Adipocyte (in vitro differentiated cells): ENCODE measurements around the gene IFT43.
A peak's percentile ranks its signal among the peaks of the same experiment; 100 is the strongest.

ENCODE experiments used
- DNase-seq: peaks from one replicate; pipeline ENCODE4 v3.0.0-alpha.2; 2015; ENCODE audit warnings: low read depth
- H3K27me3 ChIP-seq: replicated peaks from 2 replicates; pipeline ENCODE4 v1.7.0; 2013; ENCODE audit warnings: mild to moderate bottlenecking, low read length, moderate library complexity; ENCODE audit not compliant: control insufficient read depth, insufficient read depth
- H3K36me3 ChIP-seq: 2 replicates; pipeline ENCODE4 v1.7.0; 2013; ENCODE audit warnings: low read length, mild to moderate bottlenecking, moderate library complexity; ENCODE audit not compliant: control insufficient read depth, insufficient read depth, severe bottlenecking
- H3K4me1 ChIP-seq: 2 replicates; pipeline ENCODE4 v1.7.0; 2013; ENCODE audit warnings: mild to moderate bottlenecking, low read length, moderate library complexity; ENCODE audit not compliant: control insufficient read depth, insufficient read depth
- H3K4me3 ChIP-seq: 2 replicates; pipeline ENCODE4 v1.7.0; 2013; ENCODE audit warnings: mild to moderate bottlenecking, low read length, moderate library complexity
- H3K9ac ChIP-seq: 2 replicates; pipeline ENCODE4 v1.7.0; 2013; ENCODE audit warnings: mild to moderate bottlenecking, low read length, moderate library complexity
- H3K9me3 ChIP-seq: 2 replicates; pipeline ENCODE4 v1.7.0; 2013; ENCODE audit warnings: mild to moderate bottlenecking, low read length, moderate library complexity; ENCODE audit not compliant: control insufficient read depth

Gene IFT43

DNA sequence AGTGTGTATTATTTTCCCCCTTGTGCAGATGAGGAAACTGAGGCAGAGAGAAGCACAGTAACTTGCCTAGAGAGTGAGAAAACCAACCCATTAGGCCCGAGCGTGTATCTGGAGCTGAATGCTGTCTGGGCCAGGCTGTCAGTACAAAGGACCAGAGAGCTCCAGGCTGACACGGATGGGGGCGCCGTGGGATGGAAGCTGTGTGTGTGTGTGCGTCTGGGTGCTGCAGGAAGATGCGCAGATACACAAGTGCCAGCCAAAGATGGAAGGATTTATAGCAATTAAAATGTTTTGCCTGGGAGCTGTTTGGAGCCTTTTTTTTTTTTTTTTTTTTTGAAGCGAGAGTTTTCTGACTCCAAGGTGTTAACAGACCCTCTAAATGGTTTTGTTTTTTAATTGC is 112.5 kb downstream of the IFT43 start:
- Histone ChIP-seq H3K27me3 (peaks cover 25% of the 10 kb centered on the region), H3K9me3 (no peaks in the 10 kb centered on the region), H3K36me3 (no peaks in the 10 kb centered on the region), H3K4me3 (no peak overlapping the region), H3K9ac (no peak overlapping the region), H3K4me1 (no peaks in the 10 kb centered on the region)
- DNase-seq = no peak

- Histone ChIP-seq H3K27me3 (peaks cover 26% of the 10 kb centered on the region), H3K4me3 (no peak overlapping the region), H3K9me3 (no peaks in the 10 kb centered on the region), H3K4me1 (no peaks in the 10 kb centered on the region), H3K9ac (no peak overlapping the region), H3K36me3 (no peaks in the 10 kb centered on the region)
- no peak for DNase-seq
Measured at GRCh38 chr14:76098916-76099675, 113.5 kb downstream of the IFT43 start.

DNA sequence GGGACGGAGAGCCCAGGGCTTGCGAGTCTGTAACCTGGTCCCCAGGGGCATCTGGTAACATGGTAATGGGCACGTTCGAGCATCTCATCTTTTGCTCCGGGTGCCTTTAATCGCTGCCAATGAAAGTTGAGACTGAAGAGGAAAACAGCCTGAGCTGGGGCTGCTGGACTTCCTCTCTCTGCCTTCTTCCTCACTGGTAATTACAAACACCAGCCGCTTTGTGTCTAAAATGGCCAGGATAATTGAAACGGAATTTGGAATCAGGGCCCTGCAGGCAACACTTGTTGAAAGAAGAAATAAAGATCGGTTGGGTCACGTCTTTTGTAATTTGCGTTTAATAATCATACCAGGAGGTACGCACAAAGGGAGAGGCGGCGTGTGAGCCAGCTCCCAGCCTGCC is 114.7 kb downstream of the IFT43 start:
- Histone ChIP-seq H3K27me3 (peaks cover 25% of the 10 kb centered on the region), H3K4me1 (no peaks in the 10 kb centered on the region), H3K4me3 (no peak overlapping the region), H3K9ac (no peak overlapping the region), H3K9me3 (no peaks in the 10 kb centered on the region), H3K36me3 (no peaks in the 10 kb centered on the region)
- DNase-seq = peak; percentile 31

- DNase-seq = no peak
- Histone ChIP-seq H3K27me3 (peaks cover 35% of the 10 kb centered on the region), H3K36me3 (no peaks in the 10 kb centered on the region), H3K9ac (no peak overlapping the region), H3K4me3 (no peak overlapping the region), H3K4me1 (no peaks in the 10 kb centered on the region), H3K9me3 (no peaks in the 10 kb centered on the region)
Measured at GRCh38 chr14:76101391-76102379, 116.1 kb downstream of the IFT43 start.

- Histone ChIP-seq H3K27me3 (peaks cover 40% of the 10 kb centered on the region), H3K9ac (no peak overlapping the region), H3K36me3 (no peaks in the 10 kb centered on the region), H3K4me1 (peaks cover 11% of the 10 kb centered on the region), H3K9me3 (no peaks in the 10 kb centered on the region), H3K4me3 (no peak overlapping the region)
- DNase-seq = no peak
Measured at GRCh38 chr14:76104802-76105355, 119.3 kb downstream of the IFT43 start.

GRCh38 chr14:76106188-76106587 is 120.6 kb downstream of the IFT43 start:
- Histone ChIP-seq H3K4me3 (no peak overlapping the region), H3K9me3 (no peaks in the 10 kb centered on the region), H3K9ac (no peak overlapping the region), H3K27me3 (peaks cover 34% of the 10 kb centered on the region), H3K36me3 (no peaks in the 10 kb centered on the region), H3K4me1 (peaks cover 11% of the 10 kb centered on the region)
- DNase-seq = no peak

DNA sequence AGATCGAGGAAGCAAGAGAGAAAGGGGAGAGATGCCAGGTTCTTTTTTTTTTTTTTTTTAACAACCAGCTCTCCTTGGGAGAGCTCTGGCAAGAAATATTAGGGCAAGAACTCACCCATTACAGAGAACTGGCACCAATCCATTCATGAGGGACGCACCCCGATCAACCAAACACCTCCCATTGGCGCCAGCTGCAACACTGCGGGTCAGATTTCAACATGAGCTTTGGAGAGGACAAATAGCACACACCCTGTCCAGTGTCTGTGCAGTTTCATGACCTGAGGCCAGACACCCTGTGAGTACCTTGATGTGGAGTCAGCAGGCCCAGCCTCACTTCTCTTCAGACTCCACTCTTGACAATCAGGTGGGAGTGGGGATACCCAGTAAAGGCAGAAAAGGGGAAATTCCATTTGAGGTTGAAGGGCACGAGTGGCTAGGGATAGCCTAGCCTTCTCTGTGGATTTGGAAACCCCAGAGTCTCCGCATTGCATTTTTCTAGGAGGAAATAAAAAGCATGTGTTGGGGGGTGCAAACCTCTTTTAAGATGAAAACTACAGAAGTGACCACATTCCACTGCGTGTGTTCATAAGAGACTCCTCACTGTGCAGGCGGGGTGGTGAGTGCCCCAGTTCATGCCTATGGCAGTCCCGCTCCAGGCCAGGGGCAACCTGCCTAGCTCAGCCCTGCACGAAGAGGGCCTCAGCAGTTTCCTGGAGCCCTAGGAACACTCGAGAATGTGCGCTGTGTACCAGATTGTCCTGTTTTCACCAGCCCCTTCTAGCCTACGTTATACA is 123.7 kb downstream of the IFT43 start:
- Histone ChIP-seq H3K4me3 (no peak overlapping the region), H3K9ac (no peak overlapping the region), H3K4me1 (peaks cover 11% of the 10 kb centered on the region), H3K27me3 (peaks cover 51% of the 10 kb centered on the region), H3K9me3 (peaks cover 7% of the 10 kb centered on the region), H3K36me3 (no peaks in the 10 kb centered on the region)
- peak; percentile 25 for DNase-seq

- Histone ChIP-seq H3K4me3 (no peak overlapping the region), H3K9ac (no peak overlapping the region), H3K9me3 (peaks cover 7% of the 10 kb centered on the region), H3K4me1 (peaks cover 11% of the 10 kb centered on the region), H3K36me3 (no peaks in the 10 kb centered on the region), H3K27me3 (peaks cover 26% of the 10 kb centered on the region)
- no peak for DNase-seq
Measured at GRCh38 chr14:76112889-76113624, 127.5 kb downstream of the IFT43 start.

- H3K4me3 ChIP-seq = no peak overlapping the region
- peaks cover 26% of the 10 kb centered on the region for H3K27me3 ChIP-seq
- H3K9ac ChIP-seq = no peak overlapping the region
- H3K36me3 ChIP-seq = no peaks in the 10 kb centered on the region
- peaks cover 7% of the 10 kb centered on the region for H3K9me3 ChIP-seq
- no peak for DNase-seq
- H3K4me1 ChIP-seq = peaks cover 8% of the 10 kb centered on the region
Measured at GRCh38 chr14:76113691-76114090, 128.1 kb downstream of the IFT43 start.

DNA sequence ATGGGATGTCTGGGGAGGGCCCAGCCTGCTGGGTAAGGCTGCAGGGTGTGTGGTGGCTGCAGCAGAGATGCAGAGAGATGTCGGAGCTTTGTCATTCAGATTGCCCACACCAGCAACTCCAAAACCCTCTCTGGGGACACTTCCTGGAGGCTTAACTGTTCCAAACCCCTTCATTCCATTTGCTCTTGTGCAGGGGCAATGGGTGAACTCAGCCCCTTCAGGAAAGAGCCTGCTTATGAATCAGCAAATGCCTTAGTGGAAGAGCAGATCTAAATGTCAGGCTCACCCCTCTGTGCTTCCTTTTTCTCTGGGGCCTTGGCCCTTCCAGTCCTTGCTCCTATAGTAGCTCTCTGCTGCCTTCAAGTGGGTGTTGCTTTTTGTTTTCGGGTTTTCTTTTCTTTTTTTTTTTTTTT is 129.5 kb downstream of the IFT43 start:
- H3K9ac ChIP-seq = no peak overlapping the region
- no peaks in the 10 kb centered on the region for H3K4me1 ChIP-seq
- DNase-seq = no peak
- H3K36me3 ChIP-seq = no peaks in the 10 kb centered on the region
- peaks cover 26% of the 10 kb centered on the region for H3K27me3 ChIP-seq
- H3K9me3 ChIP-seq = peaks cover 7% of the 10 kb centered on the region
- H3K4me3 ChIP-seq = no peak overlapping the region
